H1 (cell line): ENCODE data around the gene SLC25A21. TPM values are rescaled to one million over a fixed set of nuclear protein-coding genes. Genes with fewer than 3 reads are reported as not detected.

ENCODE experiments used
- BCL11A ChIP-seq, 2 experiments: IDR thresholded peaks; one replicate each; pipeline ENCODE4 v1.6.1; 2011; ENCODE audit warnings: low read depth in 2 of 2, low read length in 2 of 2, mild to moderate bottlenecking in 2 of 2
- CHD2 ChIP-seq: IDR thresholded peaks from 2 replicates; pipeline ENCODE4 v1.6.1; 2012; ENCODE audit warnings: low read length, improper control_type of control experiment
- CHD7 ChIP-seq: fragments of 300-600 bp; sonication (generic); IDR thresholded peaks from 2 replicates; pipeline ENCODE4 v1.7.1; 2012; ENCODE audit warnings: low read length, moderate library complexity, mild to moderate bottlenecking, inconsistent platforms; ENCODE audit not compliant: insufficient replicate concordance
- JUN ChIP-seq: IDR thresholded peaks from 2 replicates; pipeline ENCODE4 v1.6.1; 2011; ENCODE audit warnings: low read depth, mild to moderate bottlenecking, improper control_type of control experiment, low read length
- MAFK ChIP-seq: IDR thresholded peaks from 2 replicates; pipeline ENCODE4 v1.6.1; 2012; ENCODE audit warnings: low read depth, mild to moderate bottlenecking, improper control_type of control experiment, low read length
- MAX ChIP-seq: IDR thresholded peaks from 2 replicates; pipeline ENCODE4 v1.6.1; 2012; ENCODE audit warnings: inconsistent platforms
- RBBP5 ChIP-seq: IDR thresholded peaks from 2 replicates; pipeline ENCODE4 v1.7.1; 2012; ENCODE audit warnings: low read depth, mild to moderate bottlenecking, inconsistent platforms, low read length, moderate library complexity, borderline replicate concordance
- SP2 ChIP-seq: IDR thresholded peaks from 2 replicates; pipeline ENCODE4 v1.6.1; 2012; ENCODE audit warnings: mild to moderate bottlenecking, low read length, inconsistent platforms
- SP4 ChIP-seq: IDR thresholded peaks from 2 replicates; pipeline ENCODE4 v1.6.1; 2012; ENCODE audit warnings: low read length, inconsistent platforms
- SRF ChIP-seq: IDR thresholded peaks from 2 replicates; pipeline ENCODE4 v1.6.1; 2011; ENCODE audit warnings: mild to moderate bottlenecking, low read depth, low read length, moderate library complexity
- TEAD4 ChIP-seq: IDR thresholded peaks from 2 replicates; pipeline ENCODE4 v1.6.1; 2012; ENCODE audit warnings: low read depth, low read length, inconsistent platforms, mixed read lengths
- YY1 ChIP-seq: IDR thresholded peaks from 2 replicates; pipeline ENCODE4 v1.6.1; 2011; ENCODE audit warnings: low read depth, mild to moderate bottlenecking, low read length
- polyA plus RNA-seq, 7 experiments: library from polyadenylated mRNA; depleted of rRNA in 3 of 7; stranded (reverse) in 5 of 7; unstranded in 2 of 7; fragments of >200 nt in 5 of 7; fragments of 200-250 nt in 2 of 7; gene quantifications; 1 replicate in 5 of 7; 2 replicates in 1 of 7; 4 replicates in 1 of 7; pipeline versions ENCODE4 v1.2.1 to v1.2.3, GENCODE V29; 2011 to 2013; ENCODE audit warnings: missing spikeins in 2 of 7, mixed read lengths in 2 of 7
- total RNA-seq: library from RNA; stranded (reverse); fragmentation: NEBNext Ultra II Directional; extraction: Animal tissue kit (Norgen Biotek cat#: 25700); gene quantifications from 2 replicates; pipeline ENCODE4 v1.2.1, GENCODE V29; 2021

The SLC25A21 gene
- total and polyA plus RNA-seq, 2 of the 8 experiments (the other 6 are each of a cell fraction or from before 2014, with no cell fraction given): 6.9 to 15.7 TPM

DNA sequence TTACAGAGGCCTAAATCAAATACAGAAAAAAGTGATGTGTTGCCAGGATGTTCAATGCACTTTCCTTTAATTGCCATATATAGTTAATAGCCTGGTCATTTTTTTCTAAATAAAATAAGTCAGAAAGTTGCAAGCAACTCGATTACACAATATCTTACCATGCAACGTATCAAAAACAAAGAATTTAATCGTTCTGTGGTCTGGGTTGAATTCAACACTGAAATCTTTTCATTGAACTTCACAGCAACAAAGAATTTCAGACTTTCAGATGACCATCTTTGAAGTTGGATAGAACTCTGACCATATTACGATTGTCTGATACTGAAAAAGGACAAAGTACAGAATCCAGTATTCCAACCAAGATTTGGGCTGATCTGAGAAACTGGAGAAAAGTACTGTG is 231.9 kb downstream of the SLC25A21 start (continued):
- TF ChIP-seq CHD7 (no peak), TEAD4 (no peak), MAFK (no peak), RBBP5 (no peak), SP4 (no peak), YY1 (no peak), JUN (no peak), MAX (no peak), CHD2 (no peak), BCL11A (IDR thresholded peaks at IDR 0.05; ENCODE audit: low read depth in 2 of 2, low read length in 2 of 2) (no peak), SRF (no peak), SP2 (no peak)
